ENCODE data around the gene CASS4. TPM values are rescaled to one million over a fixed set of nuclear protein-coding genes. Genes with fewer than 3 reads are reported as not detected.

Gene CASS4
- total and polyA plus RNA-seq, 9 of the 15 experiments (the other 6 are each of a cell fraction or from before 2014, with no cell fraction given): 8.1 to 53.8 (median 26.7) TPM

DNA sequence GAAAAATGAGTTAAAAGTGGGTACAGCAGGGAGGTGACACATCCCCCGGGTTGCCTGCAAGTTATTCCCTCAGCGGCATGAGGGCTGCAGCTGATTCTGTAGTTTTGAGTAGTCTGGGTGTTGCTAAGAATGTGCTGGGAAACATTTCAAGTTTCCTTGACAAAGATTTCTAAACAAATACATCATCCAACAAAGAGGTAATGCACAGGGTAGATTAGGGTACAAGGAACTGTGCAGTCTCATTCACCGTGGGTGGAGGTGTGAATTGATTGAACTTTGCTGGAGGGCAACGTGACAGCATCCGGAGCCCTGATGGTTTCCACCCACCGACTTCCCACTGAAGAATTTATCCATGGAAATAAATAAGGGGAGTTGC lies 21.8 kb downstream of the CASS4 start:
- Histone ChIP-seq H3K4me2 (ENCODE audit: insufficient read depth, low read length) (no peak overlapping the region), H4K20me1 (replicated peaks; ENCODE audit: control insufficient read depth, insufficient read depth, low read length) (peaks cover 8% of the 10 kb centered on the region), H3K9me1 (ENCODE audit: control insufficient read depth, insufficient read depth, low read length) (no peaks in the 10 kb centered on the region), H2AFZ (ENCODE audit: low read depth, low read length) (no peak overlapping the region), H3K4me3 (no peak overlapping the region), H3K79me2 (ENCODE audit: control insufficient read depth, insufficient read depth, low read length) (peaks cover 87% of the 10 kb centered on the region), H3K9ac (ENCODE audit: insufficient read depth in 1 of 2, low read depth in 2 of 2, low read length in 2 of 2) (no peak overlapping the region), H3K9me3 (replicated peaks; ENCODE audit: control insufficient read depth, insufficient read depth, low read depth, low read length) (no peaks in the 10 kb centered on the region), H3K4me1 (replicated peaks in 1 of 2; ENCODE audit: control insufficient read depth in 2 of 2, insufficient read depth in 2 of 2, low read length in 2 of 2) (peaks cover 8 to 20% of the 10 kb centered on the region in 2 experiments), H3K27me3 (ENCODE audit: control insufficient read depth in 2 of 2, insufficient read depth in 2 of 2, low read length in 2 of 2) (no peaks in the 10 kb centered on the region), H3K36me3 (ENCODE audit: control insufficient read depth, insufficient read depth, low read length) (peaks cover 93% of the 10 kb centered on the region), H3K27ac (ENCODE audit: extremely low read depth, low read depth, low read length) (peak overlapping the region; percentile 21; the same call in 2 of the 3 replicates)
- ATAC-seq: no peak
- WGBS (ENCODE audit: insufficient coverage, low coverage, missing lambda C conversion rate): 79% methylated on average over 6 of the region's 6 CpGs
- no TSS peak for BruUV-seq (replicated peaks)
- ChIA-PET POLR2A (interaction anchor here (0.9 to 2.8 kb wide), 4 partner anchors 9 to 16 kb away, joined by 3 to 7 read pairs (median 4); no protein-coding TSS in a partner anchor), CTCF (ENCODE audit: low intra/inter-chr PET ratio) (no interaction called here)
- peak; percentile 44 for FAIRE-seq
- intact Hi-C loops (cut with micrococcal nuclease): no loop called here
- in situ Hi-C loops (cut with MboI): no loop called here
- TF ChIP-seq PTBP1 (IDR thresholded peaks at IDR 0.05; ENCODE audit: low read depth, low read length) (no peak), ILK (tag; IDR thresholded peaks at IDR 0.05; ENCODE audit: borderline replicate concordance, low read depth) (no peak), E2F1 (CRISPR knock-in tag; IDR thresholded peaks at IDR 0.05) (no peak), EGR1 (conservative IDR thresholded peaks at IDR 0.05) (peak; percentile 70), MNT (conservative IDR thresholded peaks at IDR 0.05) (no peak), ZFP91 (CRISPR knock-in tag; IDR thresholded peaks at IDR 0.05) (no peak), CBFA2T3 (IDR thresholded peaks at IDR 0.05) (peak; percentile 22; the same call in 1 of the 2 replicates), FOXP1 (CRISPR knock-in tag; IDR thresholded peaks at IDR 0.05) (no peak)
- TF ChIP-seq, protein P1, sequence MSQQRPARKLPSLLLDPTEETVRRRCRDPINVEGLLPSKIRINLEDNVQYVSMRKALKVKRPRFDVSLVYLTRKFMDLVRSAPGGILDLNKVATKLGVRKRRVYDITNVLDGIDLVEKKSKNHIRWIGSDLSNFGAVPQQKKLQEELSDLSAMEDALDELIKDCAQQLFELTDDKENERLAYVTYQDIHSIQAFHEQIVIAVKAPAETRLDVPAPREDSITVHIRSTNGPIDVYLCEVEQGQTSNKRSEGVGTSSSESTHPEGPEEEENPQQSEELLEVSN (IDR thresholded peaks at IDR 0.05; ENCODE audit: borderline replicate concordance in 1 of 2, extremely low read depth in 1 of 2, insufficient read depth in 1 of 2, insufficient read length in 1 of 2, low read depth in 1 of 2, low read length in 1 of 2, poor library complexity in 1 of 2, severe bottlenecking in 1 of 2): peak in 1 of 2 experiments; percentile 6
- no peak for DNase-seq (ENCODE audit: extremely low read depth in 1 of 4, low spot score in 3 of 4)
